ENCODE results near the gene MYOCD.
A peak's percentile ranks its signal among the peaks of the same experiment; 100 is the strongest.
"Not testable (repeated sequence)": the region's sequence is repeated elsewhere in the genome, so short reads cannot be mapped to it uniquely, and the experiment has no call there.

The MYOCD gene

GRCh38 chr17:12665263-12666210, at the start of gene MYOCD:
MYOCD (plus strand) TSS chr17:12665890; CDS start chr17:12666189, 299 bp downstream.
- peak; percentile 63 for DNase-seq

- no peak for DNase-seq
These were observed 49.5 kb upstream of the MYOCD start for GRCh38 chr17:12616161-12616560.

- no peak for DNase-seq
These were observed 47.1 kb upstream of the MYOCD start for GRCh38 chr17:12618557-12618956.

GRCh38 chr17:12619459-12620199, 46.1 kb upstream of the MYOCD start:
- no peak for DNase-seq

GRCh38 chr17:12620200-12620720, 45.4 kb upstream of the MYOCD start:
- no peak for DNase-seq

- DNase-seq = no peak
These were observed 43.0 kb upstream of the MYOCD start for GRCh38 chr17:12622726-12623125.

GRCh38 chr17:12623220-12623848, 42.4 kb upstream of the MYOCD start:
- DNase-seq = no peak

- no peak for DNase-seq
These were observed 41.5 kb upstream of the MYOCD start for GRCh38 chr17:12624211-12624610.

GRCh38 chr17:12625092-12625491, 40.6 kb upstream of the MYOCD start:
- no peak for DNase-seq

- DNase-seq = no peak
These were observed 38.5 kb upstream of the MYOCD start for GRCh38 chr17:12627177-12627629.

- DNase-seq = no peak
These were observed 37.8 kb upstream of the MYOCD start for GRCh38 chr17:12627781-12628451.

GRCh38 chr17:12631076-12631475, 34.6 kb upstream of the MYOCD start:
- DNase-seq = no peak

GRCh38 chr17:12632785-12633184, 32.9 kb upstream of the MYOCD start:
- no peak for DNase-seq

GRCh38 chr17:12634789-12635414, 30.8 kb upstream of the MYOCD start:
- DNase-seq = no peak

- not testable (repeated sequence) for DNase-seq
These were observed 29.7 kb upstream of the MYOCD start for GRCh38 chr17:12635996-12636395.

GRCh38 chr17:12637015-12637414, 28.7 kb upstream of the MYOCD start:
- DNase-seq = no peak

- no peak for DNase-seq
These were observed 27.7 kb upstream of the MYOCD start for GRCh38 chr17:12637745-12638651.

GRCh38 chr17:12640364-12640763, 25.3 kb upstream of the MYOCD start:
- DNase-seq = no peak

GRCh38 chr17:12641084-12641483, 24.6 kb upstream of the MYOCD start:
- no peak for DNase-seq

- DNase-seq = no peak
These were observed 23.7 kb upstream of the MYOCD start for GRCh38 chr17:12642034-12642433.

GRCh38 chr17:12643822-12644221, 21.9 kb upstream of the MYOCD start:
- DNase-seq = no peak

Measured in NCI-H82 (cell line).